Left kidney (tissue), 8 donors: ENCODE data around the gene GPR34. TPM values are rescaled to one million over a fixed set of nuclear protein-coding genes. Genes with fewer than 3 reads are reported as not detected.
"Not testable (repeated sequence)": the region's sequence is repeated elsewhere in the genome, so short reads cannot be mapped to it uniquely, and the experiment has no call there.

Experiments
- DNase-seq: peaks from one replicate; pipeline ENCODE4 v3.0.0-alpha.2; 2013
- long read RNA-seq, 8 donors: transcript quantifications; one replicate each; lab custom pipeline, GENCODE V29; 2026
- polyA plus RNA-seq: library from polyadenylated mRNA; unstranded; fragments of 120-200 nt; gene quantifications from one replicate; pipeline ENCODE4 v1.2.1, GENCODE V29; 2013; ENCODE audit not compliant: insufficient read length

GPR34 gene
- polyA plus RNA-seq = 5.4 TPM
- long read RNA-seq, donor 1, partial matches to known transcripts = 0 of 2 reads
- long read RNA-seq, donor 1, other reads (novel, unspliced or antisense) = 0 of 2 reads
- long read RNA-seq, donor 2, partial matches to known transcripts = 0 of 3 reads
- long read RNA-seq, donor 2, other reads (novel, unspliced or antisense) = 0 of 3 reads
- long read RNA-seq, donor 3, partial matches to known transcripts = 0 of 3 reads
- long read RNA-seq, donor 3, other reads (novel, unspliced or antisense) = 0 of 3 reads
- long read RNA-seq, donor 4 = 0 reads
- long read RNA-seq, donor 5, partial matches to known transcripts = 47 of 48 reads
- long read RNA-seq, donor 5, other reads (novel, unspliced or antisense) = 0 of 48 reads
- long read RNA-seq, donor 6, partial matches to known transcripts = 0 of 1 reads
- long read RNA-seq, donor 6, other reads (novel, unspliced or antisense) = 0 of 1 reads
- long read RNA-seq, donor 7, partial matches to known transcripts = 0 of 1 reads
- long read RNA-seq, donor 7, other reads (novel, unspliced or antisense) = 0 of 1 reads
- long read RNA-seq, donor 8 = 0 reads

GRCh38 chrX:41688835-41689234, at the start of gene GPR34:
Gene GPR34 (plus strand): TSS chrX:41688973. CDS start chrX:41695634, 6,661 bp downstream.
- DNase-seq = no peak

- not testable (repeated sequence) for DNase-seq
Observed at GRCh38 chrX:41646201-41646600, 42.6 kb upstream of the GPR34 start.

- no peak for DNase-seq
Observed at GRCh38 chrX:41653125-41653524, 35.6 kb upstream of the GPR34 start.

- DNase-seq = no peak
Observed at GRCh38 chrX:41655101-41655500, 33.7 kb upstream of the GPR34 start.

- no peak for DNase-seq
Observed at GRCh38 chrX:41655631-41656030, 33.1 kb upstream of the GPR34 start.

GRCh38 chrX:41661366-41662095, 27.2 kb upstream of the GPR34 start:
- DNase-seq = no peak

- no peak for DNase-seq
Observed at GRCh38 chrX:41664375-41664901, 24.3 kb upstream of the GPR34 start.

- no peak for DNase-seq
Observed at GRCh38 chrX:41664908-41665307, 23.9 kb upstream of the GPR34 start.

- DNase-seq = no peak
Observed at GRCh38 chrX:41665686-41666085, 23.1 kb upstream of the GPR34 start.

- DNase-seq = no peak
Observed at GRCh38 chrX:41666251-41666650, 22.5 kb upstream of the GPR34 start.

- no peak for DNase-seq
Observed at GRCh38 chrX:41667631-41668030, 21.1 kb upstream of the GPR34 start.

GRCh38 chrX:41670112-41670511, 18.7 kb upstream of the GPR34 start:
- DNase-seq = no peak

- DNase-seq = no peak
Observed at GRCh38 chrX:41671082-41671481, 17.7 kb upstream of the GPR34 start.

- no peak for DNase-seq
Observed at GRCh38 chrX:41672643-41673042, 16.1 kb upstream of the GPR34 start.

GRCh38 chrX:41676361-41676760, 12.4 kb upstream of the GPR34 start:
- DNase-seq = not testable (repeated sequence)

- DNase-seq = no peak
Observed at GRCh38 chrX:41677183-41678060, 11.4 kb upstream of the GPR34 start.

- DNase-seq = no peak
Observed at GRCh38 chrX:41684138-41684537, 4.6 kb upstream of the GPR34 start.

GRCh38 chrX:41684940-41685339, 3.8 kb upstream of the GPR34 start:
- no peak for DNase-seq

GRCh38 chrX:41686788-41687187, 2.0 kb upstream of the GPR34 start:
- no peak for DNase-seq

GRCh38 chrX:41688156-41688555, 617 bp upstream of the GPR34 start:
- no peak for DNase-seq

- DNase-seq = no peak
Observed at GRCh38 chrX:41689711-41690110, 938 bp downstream of the GPR34 start.
